C4-2B (cell line): ENCODE data around the gene MEGF10.
A peak's percentile ranks its signal among the peaks of the same experiment; 100 is the strongest.

Source experiments
- ZFX ChIP-seq: fragments of 450-650 bp; IDR thresholded peaks from 2 replicates; pipeline ENCODE4 v1.6.1; 2017
- TF ChIP-seq, protein P1 (sequence below): fragments of 450-650 bp; conservative IDR thresholded peaks from 2 replicates; pipeline ENCODE4 v1.5.1; 2017; ENCODE audit warnings: mild to moderate bottlenecking

DNA sequence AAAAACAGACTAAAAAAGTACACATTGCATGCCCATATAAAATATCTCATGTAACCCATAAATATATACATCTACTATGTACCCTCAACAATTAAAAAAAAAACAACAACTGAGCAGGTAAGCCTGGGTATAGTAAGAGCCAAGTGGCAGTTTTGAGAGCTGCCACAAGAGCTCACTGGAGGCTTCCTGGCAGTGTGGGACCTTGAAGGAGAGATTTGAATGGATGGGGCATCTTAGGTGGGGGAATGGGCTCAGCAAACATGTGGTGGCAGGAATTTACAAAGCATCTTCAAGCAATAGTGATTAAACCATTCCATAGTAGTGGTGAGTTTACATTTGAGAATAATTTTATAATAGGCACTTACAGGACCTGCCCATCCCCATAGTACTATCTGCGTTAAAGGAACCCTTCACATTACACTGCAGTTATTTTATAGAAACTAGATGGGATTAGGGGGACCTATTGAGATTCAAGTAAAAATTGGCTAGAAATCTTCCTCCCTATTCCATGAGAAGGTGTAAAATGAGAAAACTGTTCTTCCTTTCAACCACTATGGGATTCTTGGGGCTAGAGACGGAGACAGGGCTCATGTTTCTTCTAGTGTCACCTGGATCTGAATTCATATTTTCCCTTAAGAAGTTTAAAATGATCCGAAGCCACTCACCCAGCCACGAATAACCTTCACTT, 6.9 kb downstream of the MEGF10 start:
- TF ChIP-seq, protein P1, sequence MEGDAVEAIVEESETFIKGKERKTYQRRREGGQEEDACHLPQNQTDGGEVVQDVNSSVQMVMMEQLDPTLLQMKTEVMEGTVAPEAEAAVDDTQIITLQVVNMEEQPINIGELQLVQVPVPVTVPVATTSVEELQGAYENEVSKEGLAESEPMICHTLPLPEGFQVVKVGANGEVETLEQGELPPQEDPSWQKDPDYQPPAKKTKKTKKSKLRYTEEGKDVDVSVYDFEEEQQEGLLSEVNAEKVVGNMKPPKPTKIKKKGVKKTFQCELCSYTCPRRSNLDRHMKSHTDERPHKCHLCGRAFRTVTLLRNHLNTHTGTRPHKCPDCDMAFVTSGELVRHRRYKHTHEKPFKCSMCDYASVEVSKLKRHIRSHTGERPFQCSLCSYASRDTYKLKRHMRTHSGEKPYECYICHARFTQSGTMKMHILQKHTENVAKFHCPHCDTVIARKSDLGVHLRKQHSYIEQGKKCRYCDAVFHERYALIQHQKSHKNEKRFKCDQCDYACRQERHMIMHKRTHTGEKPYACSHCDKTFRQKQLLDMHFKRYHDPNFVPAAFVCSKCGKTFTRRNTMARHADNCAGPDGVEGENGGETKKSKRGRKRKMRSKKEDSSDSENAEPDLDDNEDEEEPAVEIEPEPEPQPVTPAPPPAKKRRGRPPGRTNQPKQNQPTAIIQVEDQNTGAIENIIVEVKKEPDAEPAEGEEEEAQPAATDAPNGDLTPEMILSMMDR = peak; percentile 9; the same call in 1 of the 2 replicates
- TF ChIP-seq ZFX = no peak
